K562 (cell line): ENCODE measurements around the gene CCDC77. TPM values are rescaled to one million over a fixed set of nuclear protein-coding genes. Genes with fewer than 3 reads are reported as not detected.

Experiments
- ATAC-seq: fragments of 200-7000 bp; cut with Tn5 transposase; 3 replicates; pipeline ENCODE4 v1.9.1; 2020; ENCODE audit warnings: moderate library complexity
- BruUV-seq: library from RNA; stranded (reverse); fragments of 400-500 nt; replicated peaks from 2 replicates; lab custom pipeline; 2021; lab: Mats Ljungman, UMichigan
- CTCF ChIA-PET: fragments of 300-600 bp; formaldehyde crosslinking; extraction: SDS; loops from one replicate; lab custom pipeline; 2021; ENCODE audit warnings: low intra/inter-chr PET ratio; lab: Yijun Ruan, JAX
- POLR2A ChIA-PET: fragments of 300-600, 350-650 bp; sonication (Branson Sonifier 250); formaldehyde crosslinking; extraction: SDS; loops from one replicate; lab custom pipeline; 2021; ENCODE audit warnings: antibody characterized with exemption, inconsistent platforms; lab: Yijun Ruan, JAX
- DNase-seq, 4 experiments: peaks; one replicate each; pipeline versions ENCODE4 v3.0.0 to v3.0.0-alpha.2; 2011 to 2018; ENCODE audit warnings: low spot score in 3 of 4, mixed read lengths in 3 of 4; ENCODE audit errors: extremely low read depth in 1 of 4
- FAIRE-seq: peaks from 2 replicates; lab custom pipeline; 2011; peaks lifted over from hg19 to GRCh38; lab: Jason Lieb, UNC
- H2AFZ ChIP-seq: 2 replicates; pipeline ENCODE4 v1.6.0; 2011; ENCODE audit warnings: low read depth, low read length, control low read depth, inconsistent platforms
- H3K27ac ChIP-seq: fragments of 200-600 bp; 3 replicates; pipeline ENCODE4 v1.8.0; 2011; ENCODE audit warnings: low read depth, mild to moderate bottlenecking, control low read depth, inconsistent platforms, low read length, moderate library complexity, mixed read lengths; ENCODE audit errors: extremely low read depth
- H3K27me3 ChIP-seq, 2 experiments: fragments of 300-600 bp in 1 of 2; 2 replicates in 1 of 2; 3 replicates in 1 of 2; pipeline versions ENCODE4 v1.6.0 to v1.8.0; 2011; ENCODE audit warnings: inconsistent platforms in 2 of 2, low read length in 2 of 2, mild to moderate bottlenecking in 1 of 2, mixed read lengths in 1 of 2, moderate library complexity in 1 of 2; ENCODE audit not compliant: control insufficient read depth in 2 of 2, insufficient read depth in 2 of 2
- H3K36me3 ChIP-seq: fragments of 300-600 bp; 3 replicates; pipeline ENCODE4 v1.8.0; 2011; ENCODE audit warnings: mild to moderate bottlenecking, low read length, inconsistent platforms; ENCODE audit not compliant: control insufficient read depth, insufficient read depth
- H3K4me1 ChIP-seq, 2 experiments: fragments of 200-600 bp in 1 of 2; replicated peaks in 1 of 2; 2 replicates in 1 of 2; 3 replicates in 1 of 2; pipeline versions ENCODE4 v1.5.1 to v1.8.0; 2011; ENCODE audit warnings: inconsistent platforms in 2 of 2, low read length in 2 of 2, mild to moderate bottlenecking in 1 of 2, mixed read lengths in 1 of 2, moderate library complexity in 1 of 2; ENCODE audit not compliant: control insufficient read depth in 2 of 2, insufficient read depth in 2 of 2
- H3K4me2 ChIP-seq: 2 replicates; pipeline ENCODE4 v1.6.1; 2011; ENCODE audit warnings: low read length, control low read depth, inconsistent platforms, mixed read lengths; ENCODE audit not compliant: insufficient read depth
- H3K4me3 ChIP-seq: fragments of 200-600 bp; sonication (generic), shearing (Covaris generic); 2 replicates; pipeline ENCODE4 v1.5.1; 2016; ENCODE audit warnings: control low read depth, inconsistent platforms
- H3K79me2 ChIP-seq: fragments of 200-600 bp; 3 replicates; pipeline ENCODE4 v1.8.0; 2011; ENCODE audit warnings: low read length, inconsistent platforms; ENCODE audit not compliant: control insufficient read depth, insufficient read depth
- H3K9ac ChIP-seq, 2 experiments: 2 replicates each; pipeline versions ENCODE4 v1.6.0 to v1.6.1; 2011; ENCODE audit warnings: low read depth in 2 of 2, low read length in 2 of 2, control low read depth in 1 of 2, inconsistent platforms in 1 of 2, mild to moderate bottlenecking in 1 of 2, mixed read lengths in 1 of 2; ENCODE audit not compliant: insufficient read depth in 1 of 2
- H3K9me1 ChIP-seq: one replicate; pipeline ENCODE4 v1.6.0; 2011; ENCODE audit warnings: inconsistent platforms, mild to moderate bottlenecking, low read length, moderate library complexity; ENCODE audit not compliant: control insufficient read depth, insufficient read depth
- H3K9me3 ChIP-seq: replicated peaks from 2 replicates; pipeline ENCODE4 v1.5.1; 2011; ENCODE audit warnings: low read depth, low read length, inconsistent platforms; ENCODE audit not compliant: control insufficient read depth, insufficient read depth
- H4K20me1 ChIP-seq: replicated peaks from 2 replicates; pipeline ENCODE4 v1.6.1; 2011; ENCODE audit warnings: low read length, inconsistent platforms, mixed read lengths; ENCODE audit not compliant: control insufficient read depth, insufficient read depth
- ATF6 ChIP-seq: sonication (generic); formaldehyde crosslinking; IDR thresholded peaks from 2 replicates; pipeline ENCODE4 v1.4.0; 2020; ENCODE audit warnings: mild to moderate bottlenecking, missing genetic modification reagents
- CCNT2 ChIP-seq: IDR thresholded peaks from 2 replicates; pipeline ENCODE4 v1.6.1; 2011; ENCODE audit warnings: borderline replicate concordance, low read depth, mild to moderate bottlenecking, moderate library complexity, mixed read lengths, low read length; ENCODE audit not compliant: insufficient read length; ENCODE audit errors: extremely low read depth
- CHAMP1 ChIP-seq: fragments of 450-650 bp; IDR thresholded peaks from 2 replicates; pipeline ENCODE4 v1.6.1; 2016; ENCODE audit warnings: mild to moderate bottlenecking
- CHD2 ChIP-seq: IDR thresholded peaks from 2 replicates; pipeline ENCODE4 v1.6.1; 2011; ENCODE audit warnings: low read depth, low read length
- HIVEP1 ChIP-seq: fragments of 250-450 bp; sonication (Bioruptor Pico); IDR thresholded peaks from 2 replicates; pipeline ENCODE4 v1.4.0; 2020; ENCODE audit warnings: mild to moderate bottlenecking
- RBM15 ChIP-seq: fragments of 200-400 bp; formaldehyde crosslinking; IDR thresholded peaks from 2 replicates; pipeline ENCODE4 v1.6.1; 2018; ENCODE audit warnings: mild to moderate bottlenecking, low read length, moderate library complexity; ENCODE audit not compliant: insufficient read depth
- TEAD1 ChIP-seq, 2 experiments: fragments of 450-650 bp in 1 of 2; sonication (generic) in 1 of 2; formaldehyde crosslinking; IDR thresholded peaks; 2 replicates each; pipeline versions ENCODE4 v1.4.0 to v1.8.0; 2020 to 2022; ENCODE audit warnings: mild to moderate bottlenecking in 2 of 2, missing genetic modification reagents in 1 of 2
- TSC22D4 ChIP-seq: fragments of 450-650 bp; IDR thresholded peaks from 2 replicates; pipeline ENCODE4 v1.6.1; 2016; ENCODE audit warnings: missing genetic modification characterization, missing biosample characterization, control low read depth
- XRCC4 ChIP-seq: IDR thresholded peaks from one replicate; pipeline ENCODE4 v1.6.1; 2011; ENCODE audit not compliant: insufficient read depth, insufficient read length; ENCODE audit errors: extremely low read depth
- ZNF398 ChIP-seq: fragments of 250-450 bp; sonication (Bioruptor Pico); IDR thresholded peaks from 2 replicates; pipeline ENCODE4 v1.8.0; 2021; ENCODE audit warnings: moderate library complexity, mild to moderate bottlenecking, inconsistent platforms
- WGBS: fragments of 100-300 bp; shearing (Covaris generic); methylation state at CpG from one replicate; pipeline ENCODE4 v1.1.6; 2016; ENCODE audit warnings: low coverage, mixed read lengths; ENCODE audit not compliant: insufficient coverage; ENCODE audit errors: missing lambda C conversion rate; 5-methylcytosine and 5-hydroxymethylcytosine counted together
- in situ Hi-C: fragments of 300-500 bp; cut with MboI; formaldehyde crosslinking; loops from 4 replicates; pipeline ENCODE4 v1.15.0; 2018; ENCODE audit warnings: inconsistent platforms, mixed read lengths
- intact Hi-C: fragments of 100-400 bp; cut with micrococcal nuclease; formaldehyde crosslinking; loops from 2 replicates; pipeline ENCODE4 v1.14.2; 2022
- polyA plus RNA-seq, 8 experiments: library from polyadenylated mRNA; depleted of rRNA in 4 of 8; stranded (reverse) in 5 of 8; unstranded in 3 of 8; fragments of >200 nt; fragmentation: Nextera tagmentation in 2 of 8; fragmentation: Illumina TruSeq in 1 of 8; extraction: Ambion mirVana in 2 of 8; extraction: Trizol in 1 of 8; gene quantifications; 2 replicates each; pipeline versions ENCODE4 v1.2.1 to v1.2.3, GENCODE V29; 2011 to 2014; ENCODE audit warnings: inconsistent platforms in 1 of 8, missing spikeins in 1 of 8
- total RNA-seq, 7 experiments: library from RNA; depleted of rRNA in 6 of 7; stranded (reverse); fragments of >200 nt in 6 of 7; fragmentation: Illumina TruSeq in 2 of 7; extraction: Trizol in 2 of 7; gene quantifications; 2 replicates each; pipeline versions ENCODE4 v1.2.1 to v1.2.3, GENCODE V29; 2011 to 2021; ENCODE audit warnings: low replicate concordance in 1 of 7

The CCDC77 gene
- total and polyA plus RNA-seq, 9 of the 15 experiments (the other 6 are each of a cell fraction or from before 2014, with no cell fraction given): 10.5 to 26.5 (median 17.8) TPM

GRCh38 chr12:462936-463705 lies 61.7 kb downstream of the CCDC77 start:
- Histone ChIP-seq H3K79me2 (no peaks in the 10 kb centered on the region), H3K9me1 (no peaks in the 10 kb centered on the region), H3K9me3 (no peaks in the 10 kb centered on the region), H3K36me3 (no peaks in the 10 kb centered on the region), H3K27me3 (peaks cover 16 to 47% of the 10 kb centered on the region in 2 experiments), H2AFZ (no peak overlapping the region), H3K4me3 (no peak overlapping the region), H3K9ac (no peak overlapping the region), H4K20me1 (peaks cover 4% of the 10 kb centered on the region; the same call in 1 of the 2 replicates), H3K27ac (no peak overlapping the region), H3K4me2 (no peak overlapping the region), H3K4me1 (peaks cover 0 to 16% of the 10 kb centered on the region in 2 experiments; a peak in 2 of 5 replicates)
- POLR2A ChIA-PET: interaction anchor here (0.8 kb wide), 2 partner anchors 102 to 103 kb away, joined by 3 to 4 read pairs; no protein-coding TSS in a partner anchor
- no peak for FAIRE-seq
- in situ Hi-C loops (no loop called here), intact Hi-C loops (no loop called here)
- no peak for TF ChIP-seq TSC22D4 (tag)
- TF ChIP-seq ZNF398: no peak
- TF ChIP-seq XRCC4: no peak
- TF ChIP-seq ATF6 (CRISPR knock-in tag): no peak
- no peak for TF ChIP-seq CCNT2
- TF ChIP-seq TEAD1 (CRISPR knock-in tag; IDR thresholded peaks at IDR 0.05): no peak
- TF ChIP-seq CHD2: no peak
- TF ChIP-seq RBM15: no peak
- no peak for TF ChIP-seq CHAMP1
- TF ChIP-seq HIVEP1: no peak
- 14% methylated on average over 6 of the region's 6 CpGs for WGBS
- no peak for ATAC-seq
- DNase-seq: no peak
- CTCF ChIA-PET: no interaction called here
- BruUV-seq: no TSS peak
